ENCODE data around the gene ABHD17C.

DNA sequence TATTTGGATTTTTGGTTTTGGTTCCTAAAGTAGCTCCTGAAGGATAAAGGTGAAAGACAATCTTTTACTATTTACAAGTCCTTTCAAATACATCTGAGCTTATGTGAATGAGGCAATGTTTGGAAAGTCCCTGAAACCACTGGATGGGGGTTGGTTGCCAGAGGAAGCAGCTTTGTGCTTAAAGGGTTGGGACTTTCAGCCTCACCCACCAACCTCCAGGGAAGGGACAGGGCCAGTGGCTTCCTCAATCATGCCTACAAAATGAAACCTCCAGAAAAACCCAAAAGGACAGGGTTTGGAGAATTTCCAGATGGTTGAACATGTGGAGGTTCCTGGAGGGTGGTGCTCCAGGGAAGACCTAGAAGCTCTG, 20.9 kb upstream of the ABHD17C start:
- TF ChIP-seq, protein P1, sequence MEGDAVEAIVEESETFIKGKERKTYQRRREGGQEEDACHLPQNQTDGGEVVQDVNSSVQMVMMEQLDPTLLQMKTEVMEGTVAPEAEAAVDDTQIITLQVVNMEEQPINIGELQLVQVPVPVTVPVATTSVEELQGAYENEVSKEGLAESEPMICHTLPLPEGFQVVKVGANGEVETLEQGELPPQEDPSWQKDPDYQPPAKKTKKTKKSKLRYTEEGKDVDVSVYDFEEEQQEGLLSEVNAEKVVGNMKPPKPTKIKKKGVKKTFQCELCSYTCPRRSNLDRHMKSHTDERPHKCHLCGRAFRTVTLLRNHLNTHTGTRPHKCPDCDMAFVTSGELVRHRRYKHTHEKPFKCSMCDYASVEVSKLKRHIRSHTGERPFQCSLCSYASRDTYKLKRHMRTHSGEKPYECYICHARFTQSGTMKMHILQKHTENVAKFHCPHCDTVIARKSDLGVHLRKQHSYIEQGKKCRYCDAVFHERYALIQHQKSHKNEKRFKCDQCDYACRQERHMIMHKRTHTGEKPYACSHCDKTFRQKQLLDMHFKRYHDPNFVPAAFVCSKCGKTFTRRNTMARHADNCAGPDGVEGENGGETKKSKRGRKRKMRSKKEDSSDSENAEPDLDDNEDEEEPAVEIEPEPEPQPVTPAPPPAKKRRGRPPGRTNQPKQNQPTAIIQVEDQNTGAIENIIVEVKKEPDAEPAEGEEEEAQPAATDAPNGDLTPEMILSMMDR (IDR thresholded peaks at IDR 0.05; ENCODE audit: poor library complexity), result no peak
- no peak for TF ChIP-seq EZH2phosphoT487 (IDR thresholded peaks at IDR 0.05; ENCODE audit: low read depth, severe bottlenecking, unreplicated experiment)
